ENCODE measurements around the gene CTIF.

CTIF gene

GRCh38 chr18:48544661-48545415 is 6.0 kb downstream of the CTIF start:
- H3K27me3 ChIP-seq (ENCODE audit: control insufficient read depth, insufficient read depth, low read length): no peaks in the 10 kb centered on the region
- TF ChIP-seq CTCF (IDR thresholded peaks at IDR 0.05): no peak
- no peak overlapping the region for H3K4me3 ChIP-seq (ENCODE audit: low read depth, low read length)
- H3K4me2 ChIP-seq (ENCODE audit: low read length): no peak overlapping the region
- no peak overlapping the region for H3K9ac ChIP-seq
- H3K27ac ChIP-seq: no peak overlapping the region
- no peak overlapping the region for H2AFZ ChIP-seq
- H3K79me2 ChIP-seq: peaks cover 42% of the 10 kb centered on the region
- no peaks in the 10 kb centered on the region for H3K36me3 ChIP-seq (ENCODE audit: control insufficient read depth, insufficient read depth, low read length)
- H3K4me1 ChIP-seq: peaks cover 20% of the 10 kb centered on the region
- H3K9me3 ChIP-seq (ENCODE audit: control insufficient read depth, low read length): no peaks in the 10 kb centered on the region

GRCh38 chr18:48545757-48546321 is 7.0 kb downstream of the CTIF start:
- no peak for TF ChIP-seq CTCF (IDR thresholded peaks at IDR 0.05)
- Histone ChIP-seq H3K27ac (no peak overlapping the region), H3K9ac (no peak overlapping the region)

GRCh38 chr18:48546396-48546795 is 7.6 kb downstream of the CTIF start:
- TF ChIP-seq CTCF (IDR thresholded peaks at IDR 0.05): no peak
- no peak overlapping the region for H3K27ac ChIP-seq

More at GRCh38 chr18:48545757-48546321, 7.0 kb downstream of the CTIF start:
- H3K36me3 ChIP-seq (ENCODE audit: control insufficient read depth, insufficient read depth, low read length): no peaks in the 10 kb centered on the region
- H3K27me3 ChIP-seq (ENCODE audit: control insufficient read depth, insufficient read depth, low read length): no peaks in the 10 kb centered on the region
- peaks cover 20% of the 10 kb centered on the region for H3K4me1 ChIP-seq
- no peak overlapping the region for H3K4me3 ChIP-seq (ENCODE audit: low read depth, low read length)
- no peak overlapping the region for H3K4me2 ChIP-seq (ENCODE audit: low read length)
- H3K9me3 ChIP-seq (ENCODE audit: control insufficient read depth, low read length): no peaks in the 10 kb centered on the region
- peaks cover 42% of the 10 kb centered on the region for H3K79me2 ChIP-seq
- H2AFZ ChIP-seq: no peak overlapping the region

DNA sequence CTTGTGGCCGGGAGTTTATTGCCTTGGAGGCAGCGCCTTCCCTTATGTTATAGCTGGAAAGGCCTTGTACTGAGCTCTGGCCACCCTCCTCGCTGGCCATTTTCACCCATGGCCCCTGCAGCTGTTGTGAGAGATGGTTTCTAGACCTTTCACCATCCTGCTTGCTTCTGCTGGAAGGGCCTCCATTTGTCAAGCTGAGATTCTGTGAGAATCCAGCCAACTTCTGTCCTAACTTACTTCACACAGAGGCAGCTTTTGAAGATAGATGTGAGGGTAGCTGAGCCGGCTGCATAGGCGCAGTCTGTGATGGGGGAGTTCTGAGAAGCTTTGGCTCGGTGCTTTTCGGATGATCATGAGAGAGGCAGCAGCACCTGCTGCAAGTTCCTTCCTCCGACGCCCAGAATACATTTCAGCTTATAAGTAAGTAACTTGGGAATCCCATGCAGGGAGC is 8.7 kb downstream of the CTIF start:
- H3K4me1 ChIP-seq: peaks cover 20% of the 10 kb centered on the region
- H3K79me2 ChIP-seq: peaks cover 46% of the 10 kb centered on the region
- no peak overlapping the region for H3K9ac ChIP-seq
- H3K27ac ChIP-seq: peak overlapping the region; percentile 47
- H2AFZ ChIP-seq: no peak overlapping the region
- H3K9me3 ChIP-seq (ENCODE audit: control insufficient read depth, low read length): no peaks in the 10 kb centered on the region
- no peak overlapping the region for H3K4me3 ChIP-seq (ENCODE audit: low read depth, low read length)
- H3K4me2 ChIP-seq (ENCODE audit: low read length): no peak overlapping the region
- TF ChIP-seq CTCF (IDR thresholded peaks at IDR 0.05): no peak
- no peaks in the 10 kb centered on the region for H3K27me3 ChIP-seq (ENCODE audit: control insufficient read depth, insufficient read depth, low read length)
- H3K36me3 ChIP-seq (ENCODE audit: control insufficient read depth, insufficient read depth, low read length): no peaks in the 10 kb centered on the region

More at GRCh38 chr18:48546396-48546795, 7.6 kb downstream of the CTIF start:
- Histone ChIP-seq H3K9ac (no peak overlapping the region), H3K4me3 (ENCODE audit: low read depth, low read length) (no peak overlapping the region), H2AFZ (no peak overlapping the region), H3K9me3 (ENCODE audit: control insufficient read depth, low read length) (no peaks in the 10 kb centered on the region), H3K79me2 (peaks cover 43% of the 10 kb centered on the region), H3K4me1 (peaks cover 20% of the 10 kb centered on the region), H3K4me2 (ENCODE audit: low read length) (no peak overlapping the region), H3K36me3 (ENCODE audit: control insufficient read depth, insufficient read depth, low read length) (no peaks in the 10 kb centered on the region), H3K27me3 (ENCODE audit: control insufficient read depth, insufficient read depth, low read length) (no peaks in the 10 kb centered on the region)
